Activated naive CD8-positive, alpha-beta T cell treated with anti-CD3 and anti-CD28 coated beads for 36 hours (primary cell): Measurements from ENCODE around the gene PAX2. TPM values are rescaled to one million over a fixed set of nuclear protein-coding genes. Genes with fewer than 3 reads are reported as not detected.

ENCODE experiments used
- DNase-seq: peaks from one replicate; pipeline ENCODE4 v3.0.0; 2021
- H3K27ac Mint-ChIP-seq: one replicate; pipeline ENCODE4 v1.8.0; 2022; ENCODE audit warnings: mild to moderate bottlenecking, moderate library complexity, mixed read lengths
- H3K27me3 Mint-ChIP-seq: one replicate; pipeline ENCODE4 v1.8.0; 2022; ENCODE audit warnings: mild to moderate bottlenecking, mixed read lengths
- H3K36me3 Mint-ChIP-seq: one replicate; pipeline ENCODE4 v1.8.0; 2021; ENCODE audit warnings: mild to moderate bottlenecking, mixed read lengths
- H3K4me1 Mint-ChIP-seq: one replicate; pipeline ENCODE4 v1.8.0; 2021; ENCODE audit warnings: mixed read lengths
- H3K4me3 Mint-ChIP-seq: one replicate; pipeline ENCODE4 v1.8.0; 2022; ENCODE audit warnings: mild to moderate bottlenecking, moderate library complexity, mixed read lengths
- H3K9me3 Mint-ChIP-seq: one replicate; pipeline ENCODE4 v1.8.0; 2022; ENCODE audit warnings: mixed read lengths
- total RNA-seq, 2 experiments: library from RNA; stranded (reverse); gene quantifications; one replicate each; pipeline ENCODE4 v1.2.3, GENCODE V29; 2021

Gene PAX2
- total RNA-seq, 2 experiments from 2014 or later: not detected

DNA sequence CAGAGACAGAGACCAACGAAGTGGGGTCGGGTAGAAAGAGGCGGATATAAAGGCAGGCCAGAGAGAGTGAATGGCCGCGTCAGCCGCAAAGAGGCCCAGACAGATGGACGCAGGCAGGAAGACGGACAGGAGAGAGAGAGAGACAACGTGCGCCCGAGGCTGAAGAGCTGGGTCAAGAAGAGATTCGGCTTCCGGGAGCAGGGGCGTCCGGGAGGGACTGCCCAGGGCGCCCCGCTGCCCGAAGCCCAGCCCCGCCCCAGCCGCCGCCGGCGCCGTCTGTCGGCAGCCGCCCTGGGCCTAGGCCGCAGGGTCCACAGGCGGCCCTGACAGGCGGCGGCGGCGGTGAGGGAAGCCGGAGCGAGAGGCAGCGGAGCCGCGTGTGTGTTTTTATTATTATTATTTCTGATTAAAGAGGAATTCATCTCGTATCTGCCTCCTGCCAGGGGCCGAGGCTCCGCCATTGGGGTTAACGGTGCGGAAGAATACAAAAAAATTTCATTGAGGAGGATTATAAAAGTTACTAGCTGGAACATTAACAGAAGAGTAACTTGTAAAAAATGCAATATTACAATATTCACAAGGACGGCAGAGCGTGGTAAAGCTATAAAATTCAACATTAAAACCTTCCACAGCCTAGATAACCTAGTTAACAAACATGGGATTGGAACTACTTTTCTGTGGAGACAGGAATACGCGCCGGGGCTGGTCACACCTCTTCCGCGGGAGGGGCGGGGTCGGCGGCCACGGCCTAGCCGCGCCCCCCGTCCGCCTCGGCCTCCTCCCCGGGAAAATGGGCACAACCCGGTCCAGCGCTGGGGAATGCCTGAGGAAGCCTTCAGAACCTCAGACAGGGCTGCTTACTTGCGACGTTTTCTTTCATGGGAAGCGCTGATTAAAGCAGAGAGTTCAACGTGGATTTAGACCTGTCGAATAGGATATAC is 29.7 kb upstream of the PAX2 start:
- DNase-seq: no peak
- Mint-ChIP-seq H3K4me3 (peak overlapping the region; percentile 60), H3K4me1 (peaks cover 4% of the 10 kb centered on the region), H3K27ac (no peak overlapping the region), H3K36me3 (no peaks in the 10 kb centered on the region), H3K27me3 (peaks cover 97% of the 10 kb centered on the region), H3K9me3 (no peaks in the 10 kb centered on the region)

DNA sequence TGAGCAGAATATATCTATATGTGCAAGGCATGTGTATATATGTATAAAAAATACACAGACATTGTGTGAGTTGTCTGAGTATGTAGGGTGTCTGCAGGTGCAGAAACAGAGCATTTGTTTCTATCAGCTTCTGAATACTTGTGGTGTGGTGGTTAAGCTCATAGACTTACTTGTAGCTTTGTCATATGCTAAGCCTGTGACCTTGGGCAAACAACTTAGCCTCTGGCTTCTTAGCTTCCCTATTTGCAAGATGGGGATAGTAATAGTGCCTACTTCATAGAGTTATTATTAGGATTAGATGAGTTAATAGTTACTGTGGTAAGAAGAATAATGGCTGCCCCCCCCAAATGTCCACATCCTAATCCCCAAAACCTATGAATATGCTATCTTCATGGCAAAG is 28.2 kb upstream of the PAX2 start:
- H3K27me3 Mint-ChIP-seq: peaks cover 94% of the 10 kb centered on the region
- no peak overlapping the region for H3K27ac Mint-ChIP-seq
- no peaks in the 10 kb centered on the region for H3K9me3 Mint-ChIP-seq
- H3K4me1 Mint-ChIP-seq: peaks cover 4% of the 10 kb centered on the region
- H3K36me3 Mint-ChIP-seq: no peaks in the 10 kb centered on the region
- DNase-seq: no peak
- H3K4me3 Mint-ChIP-seq: no peak overlapping the region

DNA sequence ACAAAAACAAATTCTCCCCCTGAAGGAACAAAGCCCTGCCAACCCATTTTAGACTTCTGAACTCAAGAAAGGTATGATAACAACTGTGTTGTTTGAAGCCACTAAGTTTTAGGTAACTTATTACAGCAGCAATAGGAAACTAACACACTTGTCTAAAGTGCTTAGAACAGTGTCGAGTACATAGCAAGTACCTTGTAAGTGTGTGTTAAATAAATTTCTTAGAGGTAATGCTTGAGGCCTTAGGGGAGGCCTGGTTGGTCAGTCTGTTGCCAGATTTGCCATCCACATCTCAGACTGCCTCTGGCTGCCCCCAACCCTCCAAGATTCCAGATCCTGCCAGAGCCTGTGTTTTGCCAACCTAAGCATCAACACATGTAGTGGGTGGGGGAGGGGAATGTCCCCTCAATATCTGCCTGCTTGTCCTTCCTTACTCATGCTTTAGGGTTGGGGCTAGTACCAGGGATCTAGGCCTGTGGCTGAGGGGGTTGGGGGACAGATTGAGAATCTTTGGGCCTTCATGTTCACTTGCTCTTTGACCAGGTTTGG is 27.1 kb upstream of the PAX2 start:
- peaks cover 91% of the 10 kb centered on the region for H3K27me3 Mint-ChIP-seq
- no peak overlapping the region for H3K4me3 Mint-ChIP-seq
- no peak for DNase-seq
- H3K4me1 Mint-ChIP-seq: peaks cover 3% of the 10 kb centered on the region
- no peaks in the 10 kb centered on the region for H3K36me3 Mint-ChIP-seq
- H3K27ac Mint-ChIP-seq: no peak overlapping the region
- no peaks in the 10 kb centered on the region for H3K9me3 Mint-ChIP-seq

DNA sequence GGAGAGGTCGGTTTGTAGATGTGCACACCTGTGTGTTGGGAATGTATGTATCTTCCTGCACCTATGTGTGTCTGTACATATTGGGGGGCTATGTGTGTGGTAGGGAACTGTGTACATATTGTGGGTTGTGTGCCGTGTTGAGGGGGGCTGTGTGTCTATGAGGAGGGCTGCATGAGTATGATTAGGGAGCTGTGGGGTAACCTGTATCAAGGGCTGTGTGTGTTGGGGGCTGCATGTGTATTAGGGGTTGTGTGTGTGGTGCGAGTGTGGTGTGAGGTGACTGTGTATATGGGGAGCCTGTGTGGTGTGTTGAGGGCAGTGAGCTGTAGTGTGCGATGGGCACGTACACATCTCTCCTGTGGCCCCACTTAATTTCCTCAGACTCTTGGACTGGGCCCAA is 22.2 kb upstream of the PAX2 start:
- no peaks in the 10 kb centered on the region for H3K36me3 Mint-ChIP-seq
- peaks cover 88% of the 10 kb centered on the region for H3K27me3 Mint-ChIP-seq
- H3K27ac Mint-ChIP-seq: no peak overlapping the region
- peaks cover 2% of the 10 kb centered on the region for H3K4me1 Mint-ChIP-seq
- no peak for DNase-seq
- no peak overlapping the region for H3K4me3 Mint-ChIP-seq
- no peaks in the 10 kb centered on the region for H3K9me3 Mint-ChIP-seq

DNA sequence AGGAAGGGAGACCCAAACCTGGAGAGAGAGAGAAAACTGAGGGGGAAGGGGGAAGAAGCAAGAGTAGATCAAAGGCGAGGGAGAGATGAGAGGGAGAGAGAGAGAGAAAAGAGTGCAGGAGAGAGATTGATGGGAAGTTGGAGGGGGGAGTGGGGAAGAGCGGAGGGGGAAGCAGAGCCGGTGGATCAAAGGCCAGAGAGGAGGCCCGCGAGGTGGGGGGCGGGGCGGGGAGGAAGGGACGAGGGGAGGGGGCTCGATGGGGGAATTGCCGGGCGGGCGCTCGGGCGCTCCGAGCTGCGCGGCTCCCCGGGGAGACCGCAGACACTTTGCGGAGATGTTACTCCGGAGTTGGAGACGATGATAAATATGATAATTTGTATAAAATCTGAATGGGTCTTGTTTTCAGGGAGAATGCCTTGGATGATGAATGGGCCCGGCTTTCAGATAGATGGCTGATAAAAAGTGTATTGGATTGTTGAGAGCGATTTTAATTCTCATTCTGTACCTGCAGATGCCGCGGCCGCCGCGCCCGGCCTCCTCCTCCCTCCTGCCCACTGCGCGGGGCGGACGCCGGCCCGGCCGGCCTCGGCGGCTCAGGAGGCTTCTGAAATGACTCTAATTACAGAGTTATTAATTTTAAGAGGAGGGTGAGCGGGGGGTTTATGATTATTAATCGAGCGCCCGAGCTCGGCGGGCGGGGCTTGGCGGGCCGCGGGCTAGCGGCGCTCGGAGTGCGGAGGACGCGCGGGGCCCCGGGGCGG is 21.4 kb upstream of the PAX2 start:
- no peak overlapping the region for H3K27ac Mint-ChIP-seq
- H3K4me3 Mint-ChIP-seq: no peak overlapping the region
- H3K9me3 Mint-ChIP-seq: no peaks in the 10 kb centered on the region
- no peak for DNase-seq
- H3K36me3 Mint-ChIP-seq: no peaks in the 10 kb centered on the region
- H3K27me3 Mint-ChIP-seq: peaks cover 89% of the 10 kb centered on the region
- H3K4me1 Mint-ChIP-seq: peaks cover 2% of the 10 kb centered on the region

DNA sequence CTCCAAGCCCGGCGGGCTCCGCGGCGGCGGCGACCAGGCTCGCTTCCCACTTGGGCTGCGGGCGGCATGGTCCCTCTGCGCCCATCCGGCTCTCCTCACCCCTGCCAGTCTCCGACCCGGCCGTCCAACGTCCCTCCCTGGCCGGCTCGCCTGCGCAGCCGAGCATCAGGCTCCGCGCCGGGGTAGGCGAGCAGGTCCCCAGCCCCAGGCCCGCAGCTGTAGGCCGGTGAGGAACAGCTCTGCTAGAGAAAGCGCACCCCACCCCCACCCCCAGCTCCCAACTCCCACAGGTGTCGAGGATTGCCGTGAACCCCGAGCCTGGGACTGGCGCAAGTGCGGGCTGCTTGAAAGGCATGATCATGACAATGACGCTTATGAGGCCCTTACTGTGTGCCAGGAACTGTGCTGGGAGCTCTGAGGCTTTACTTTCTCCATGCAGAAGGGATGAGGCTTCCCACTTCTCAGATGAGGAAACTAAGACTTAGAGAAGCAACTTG is 20.8 kb upstream of the PAX2 start:
- H3K36me3 Mint-ChIP-seq: no peaks in the 10 kb centered on the region
- DNase-seq: no peak
- no peak overlapping the region for H3K4me3 Mint-ChIP-seq
- peaks cover 5% of the 10 kb centered on the region for H3K4me1 Mint-ChIP-seq
- peaks cover 89% of the 10 kb centered on the region for H3K27me3 Mint-ChIP-seq
- H3K27ac Mint-ChIP-seq: no peak overlapping the region
- H3K9me3 Mint-ChIP-seq: no peaks in the 10 kb centered on the region

DNA sequence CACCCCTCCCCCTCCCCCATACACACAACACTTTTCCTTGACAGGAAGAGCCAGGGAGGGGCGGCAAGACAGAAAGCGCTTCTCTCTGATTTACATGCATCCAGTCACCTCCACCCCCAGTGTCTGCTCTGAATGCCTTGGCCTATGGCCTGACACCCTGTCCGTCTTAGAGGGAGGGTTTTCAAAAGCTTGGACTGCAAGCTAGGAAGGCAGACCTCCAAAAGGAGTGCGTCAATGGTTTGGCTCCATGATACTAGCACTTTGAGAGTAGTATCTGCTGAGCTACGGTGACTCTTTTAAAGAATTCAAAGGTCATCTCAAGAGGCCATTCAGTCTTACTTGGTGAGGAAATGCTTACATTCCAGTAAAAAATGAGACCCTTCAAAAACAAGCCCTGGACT is 20.3 kb upstream of the PAX2 start:
- H3K4me1 Mint-ChIP-seq: peaks cover 5% of the 10 kb centered on the region
- DNase-seq: no peak
- peaks cover 89% of the 10 kb centered on the region for H3K27me3 Mint-ChIP-seq
- no peak overlapping the region for H3K4me3 Mint-ChIP-seq
- H3K27ac Mint-ChIP-seq: no peak overlapping the region
- no peaks in the 10 kb centered on the region for H3K9me3 Mint-ChIP-seq
- H3K36me3 Mint-ChIP-seq: no peaks in the 10 kb centered on the region

DNA sequence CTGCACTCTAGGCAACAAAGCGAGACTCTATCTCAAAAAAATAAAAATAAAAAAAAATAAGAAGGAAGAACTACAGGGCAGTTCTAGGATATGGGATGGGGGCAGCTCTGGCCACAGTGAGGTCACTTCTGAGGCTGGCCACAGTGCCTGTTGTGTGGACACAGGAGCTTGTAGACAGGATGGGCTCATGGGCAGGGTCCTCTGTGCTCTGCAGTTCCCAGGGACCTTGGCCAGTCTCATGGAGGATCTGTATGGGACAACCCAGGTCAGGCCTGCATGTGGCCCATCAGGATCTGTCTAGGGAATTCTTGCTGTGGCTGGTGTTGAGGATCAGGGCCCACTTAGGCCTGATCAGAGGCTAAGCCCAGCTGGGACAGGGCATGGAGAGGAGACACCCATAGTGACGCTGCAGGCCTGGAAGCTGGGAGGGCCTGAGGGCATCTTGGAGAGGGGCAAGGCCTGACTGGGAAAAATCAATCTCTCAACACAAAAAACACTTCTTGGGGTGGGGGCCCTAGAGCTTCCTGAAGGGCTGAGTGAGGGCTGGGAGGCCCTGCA is 19.4 kb upstream of the PAX2 start:
- no peaks in the 10 kb centered on the region for H3K36me3 Mint-ChIP-seq
- H3K9me3 Mint-ChIP-seq: no peaks in the 10 kb centered on the region
- no peak for DNase-seq
- no peak overlapping the region for H3K4me3 Mint-ChIP-seq
- peaks cover 9% of the 10 kb centered on the region for H3K4me1 Mint-ChIP-seq
- H3K27me3 Mint-ChIP-seq: peaks cover 89% of the 10 kb centered on the region
- H3K27ac Mint-ChIP-seq: no peak overlapping the region

DNA sequence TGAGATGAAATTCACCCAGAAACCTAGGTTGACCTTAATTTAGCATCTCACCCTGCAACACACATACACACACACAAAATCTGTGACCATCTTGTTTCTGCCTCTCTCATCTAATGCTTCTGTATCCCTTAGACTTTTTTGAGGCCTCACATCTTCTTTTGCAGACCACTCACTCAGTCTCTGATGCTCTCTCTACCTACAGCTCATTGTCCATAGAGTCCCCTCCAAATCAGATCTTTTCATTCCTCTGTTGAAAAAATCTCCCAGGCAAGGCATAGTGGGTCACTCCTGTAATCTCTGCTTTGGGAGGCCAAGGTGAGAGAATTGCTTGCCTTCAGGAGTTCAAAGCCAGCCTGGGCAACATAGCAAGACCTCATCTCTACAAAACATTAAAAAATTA is 17.6 kb upstream of the PAX2 start:
- H3K27me3 Mint-ChIP-seq: peaks cover 92% of the 10 kb centered on the region
- H3K36me3 Mint-ChIP-seq: no peaks in the 10 kb centered on the region
- no peaks in the 10 kb centered on the region for H3K9me3 Mint-ChIP-seq
- H3K27ac Mint-ChIP-seq: no peak overlapping the region
- H3K4me3 Mint-ChIP-seq: no peak overlapping the region
- no peak for DNase-seq
- H3K4me1 Mint-ChIP-seq: peaks cover 11% of the 10 kb centered on the region

DNA sequence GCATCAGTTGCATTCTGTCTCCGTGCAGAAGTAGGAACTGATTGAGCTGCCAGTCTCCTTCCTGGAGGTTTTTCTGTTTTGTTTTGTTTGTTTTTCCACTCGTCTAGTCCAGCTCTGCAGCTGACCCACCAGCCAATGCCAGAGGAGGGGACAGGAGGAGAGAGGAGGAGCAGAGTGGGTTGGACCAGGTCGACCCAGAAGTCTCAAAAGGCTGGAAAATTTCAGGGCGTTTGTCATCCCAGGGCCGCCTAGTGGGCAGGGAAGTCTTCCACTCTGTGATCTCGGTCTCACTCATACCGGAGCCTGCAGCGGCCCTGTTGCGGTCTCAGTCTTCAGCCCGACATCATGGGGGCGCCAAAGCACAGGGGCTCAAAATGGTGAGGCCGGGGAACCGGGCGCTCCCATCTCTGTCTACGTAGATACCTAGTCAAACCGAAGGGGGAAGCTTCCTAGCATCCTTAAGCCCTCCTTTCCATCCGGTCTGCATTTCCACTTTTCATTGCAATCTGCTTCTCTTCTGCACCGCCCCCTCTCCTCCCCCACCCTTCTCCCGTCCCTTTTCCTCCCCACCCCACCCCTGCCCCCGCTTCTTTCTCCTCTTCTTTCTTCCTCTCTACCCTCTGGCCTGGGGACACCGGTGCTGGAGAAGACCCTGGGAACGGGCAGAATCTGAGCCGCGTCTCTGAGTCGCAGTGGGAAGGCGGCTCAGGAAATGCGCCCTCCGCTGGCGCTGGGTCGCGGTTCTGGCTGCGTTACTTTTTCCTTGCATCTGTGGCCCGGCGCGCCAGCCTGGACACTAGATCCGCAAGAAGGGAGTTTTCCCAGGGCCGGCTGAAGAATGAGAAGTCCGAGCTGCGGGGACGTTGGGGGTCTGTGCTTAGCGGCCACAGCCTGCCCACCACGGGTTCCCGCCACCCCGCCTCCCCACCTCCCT is 16.2 kb upstream of the PAX2 start:
- Mint-ChIP-seq H3K27me3 (peaks cover 94% of the 10 kb centered on the region), H3K9me3 (no peaks in the 10 kb centered on the region), H3K4me1 (peaks cover 14% of the 10 kb centered on the region), H3K4me3 (peak overlapping the region; percentile 45), H3K27ac (no peak overlapping the region), H3K36me3 (no peaks in the 10 kb centered on the region)
- peak; percentile 44 for DNase-seq

DNA sequence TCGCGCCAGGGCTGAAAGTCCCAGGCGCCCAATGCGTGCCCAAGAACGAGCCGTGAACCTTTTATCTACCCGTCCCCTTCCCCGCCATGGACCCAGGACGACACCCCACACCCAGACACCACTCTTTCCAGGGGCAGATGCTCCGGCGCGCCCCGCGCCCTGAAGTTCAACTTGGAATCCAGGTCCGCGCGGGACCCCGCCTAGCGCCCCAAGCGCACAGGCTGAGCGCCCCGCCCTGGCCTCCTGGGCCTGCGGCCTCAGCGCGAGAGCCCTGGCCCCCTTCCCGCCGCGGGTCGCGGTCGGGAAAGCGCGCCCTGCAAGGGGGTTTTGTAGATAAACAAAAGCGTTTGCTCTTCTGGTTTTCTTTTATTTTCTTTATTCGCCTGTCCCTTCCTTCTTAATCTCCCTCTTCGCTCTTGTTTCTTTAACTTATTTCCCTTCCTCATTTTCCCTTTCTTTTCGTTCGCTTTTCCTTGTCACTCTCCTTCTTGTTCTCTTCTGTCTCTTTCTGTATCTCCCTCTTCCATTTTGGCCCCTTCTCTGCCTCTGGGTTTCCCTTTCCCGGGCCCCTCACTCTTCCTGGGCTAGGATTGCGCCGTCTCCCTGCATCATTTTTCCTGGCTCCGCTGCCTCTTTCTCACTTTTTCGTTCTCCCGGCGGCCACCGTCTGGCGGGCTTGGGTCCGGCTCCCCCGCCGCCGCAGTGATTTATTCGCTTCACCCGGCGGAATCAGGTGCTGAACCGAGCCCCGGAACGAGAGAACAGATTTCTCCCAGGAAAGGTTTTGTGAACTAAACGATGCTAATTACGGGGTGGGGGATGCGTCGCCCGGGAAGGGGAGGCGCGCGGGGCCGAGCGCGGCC is 15.3 kb upstream of the PAX2 start:
- Mint-ChIP-seq H3K27ac (no peak overlapping the region), H3K4me3 (peak overlapping the region; percentile 36), H3K9me3 (no peaks in the 10 kb centered on the region), H3K27me3 (peaks cover 98% of the 10 kb centered on the region), H3K4me1 (peaks cover 21% of the 10 kb centered on the region), H3K36me3 (no peaks in the 10 kb centered on the region)
- no peak for DNase-seq

DNA sequence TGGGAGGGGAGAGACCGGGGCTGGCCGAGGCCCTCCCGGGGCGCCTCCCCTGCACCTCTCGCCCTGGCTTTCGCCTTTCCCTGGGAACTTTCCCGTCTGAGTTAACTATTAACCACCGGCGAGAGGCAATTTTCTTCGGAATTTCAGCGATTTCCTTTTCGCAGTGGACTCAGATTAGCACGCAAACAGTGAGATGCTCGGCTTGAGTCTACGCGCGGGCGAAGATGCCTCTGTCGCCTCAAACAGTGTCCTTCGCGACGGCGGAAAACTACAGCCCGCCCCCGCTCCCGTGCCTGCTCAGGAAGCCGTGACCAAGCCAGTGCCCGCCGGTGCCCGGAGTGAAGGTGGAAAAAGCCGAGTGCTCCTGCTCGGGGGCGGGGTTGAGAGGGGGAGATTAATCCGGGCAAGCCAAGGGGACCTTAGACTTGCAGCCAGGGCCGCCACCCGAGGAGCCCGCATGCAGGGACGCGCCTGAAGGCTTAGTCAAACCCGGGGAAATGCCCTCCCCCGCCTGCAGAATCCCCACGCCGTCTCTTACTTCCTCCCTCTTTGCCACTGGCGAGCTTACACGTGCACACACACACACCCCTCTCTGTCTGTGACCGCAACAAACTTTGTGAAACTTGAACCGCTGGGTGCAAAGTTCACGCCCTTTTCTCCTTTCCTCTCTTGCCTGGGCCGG is 14.5 kb upstream of the PAX2 start:
- Mint-ChIP-seq H3K27ac (no peak overlapping the region), H3K4me3 (no peak overlapping the region), H3K27me3 (peaks cover 96% of the 10 kb centered on the region), H3K4me1 (peaks cover 23% of the 10 kb centered on the region), H3K36me3 (no peaks in the 10 kb centered on the region), H3K9me3 (no peaks in the 10 kb centered on the region)
- DNase-seq: peak; percentile 46
